GM23338 (cell line): ENCODE data around the gene GRIK4. TPM values are rescaled to one million over a fixed set of nuclear protein-coding genes. Genes with fewer than 3 reads are reported as not detected.

ENCODE experiments used
- ATAC-seq: fragments of 200-7000 bp; cut with Tn5 transposase; 3 replicates; pipeline ENCODE4 v1.9.1; 2020
- DNase-seq: peaks from one replicate; pipeline ENCODE4 v3.0.0-alpha.2; 2015; ENCODE audit warnings: low spot score
- H2AFZ ChIP-seq: fragments of 200-600 bp; sonication (generic); 2 replicates; pipeline ENCODE4 v1.8.0; 2016; ENCODE audit warnings: antibody characterized with exemption, mild to moderate bottlenecking, moderate library complexity
- H3F3A ChIP-seq: fragments of 200-600 bp; sonication (generic); replicated peaks from 2 replicates; pipeline ENCODE4 v1.8.0; 2017; ENCODE audit warnings: antibody characterized with exemption, mixed run types, low read depth
- H3K27ac ChIP-seq: fragments of 200-600 bp; sonication (generic); 2 replicates; pipeline ENCODE4 v1.6.1; 2016; ENCODE audit warnings: low read depth
- H3K27me3 ChIP-seq: fragments of 200-600 bp; sonication (generic); 2 replicates; pipeline ENCODE4 v1.8.0; 2016; ENCODE audit warnings: mild to moderate bottlenecking, mixed run types, moderate library complexity; ENCODE audit not compliant: insufficient read depth
- H3K36me3 ChIP-seq: fragments of 200-600 bp; sonication (generic); 2 replicates; pipeline ENCODE4 v1.8.0; 2016; ENCODE audit warnings: mild to moderate bottlenecking; ENCODE audit not compliant: insufficient read depth
- H3K4me1 ChIP-seq: fragments of 200-600 bp; sonication (generic); 2 replicates; pipeline ENCODE4 v1.8.0; 2016; ENCODE audit warnings: mild to moderate bottlenecking, moderate library complexity; ENCODE audit not compliant: insufficient read depth
- H3K4me2 ChIP-seq: fragments of 200-600 bp; sonication (generic); 2 replicates; pipeline ENCODE4 v1.7.1; 2017; ENCODE audit warnings: mixed run types
- H3K4me3 ChIP-seq: fragments of 200-600 bp; sonication (generic); 2 replicates; pipeline ENCODE4 v1.6.1; 2016; ENCODE audit warnings: mixed run types
- H3K79me2 ChIP-seq: fragments of 200-600 bp; sonication (generic); replicated peaks from 2 replicates; pipeline ENCODE4 v1.8.0; 2017; ENCODE audit warnings: mild to moderate bottlenecking; ENCODE audit not compliant: insufficient read depth
- H3K9me2 ChIP-seq: fragments of 200-600 bp; sonication (generic); 2 replicates; pipeline ENCODE4 v1.8.0; 2017; ENCODE audit not compliant: insufficient read depth
- H4K20me1 ChIP-seq: fragments of 200-600 bp; sonication (generic); replicated peaks from 2 replicates; pipeline ENCODE4 v1.8.0; 2017; ENCODE audit warnings: mild to moderate bottlenecking; ENCODE audit not compliant: insufficient read depth
- H3K27ac Mint-ChIP-seq: 2 replicates; pipeline ENCODE4 v1.8.0; 2020; ENCODE audit warnings: inconsistent platforms, mild to moderate bottlenecking, moderate library complexity, mixed read lengths
- H3K27me3 Mint-ChIP-seq: 3 replicates; pipeline ENCODE4 v1.8.0; 2022; ENCODE audit warnings: low read depth, mild to moderate bottlenecking, moderate library complexity, mixed read lengths, inconsistent platforms; ENCODE audit not compliant: insufficient read depth, poor library complexity
- H3K36me3 Mint-ChIP-seq: 3 replicates; pipeline ENCODE4 v1.8.0; 2021; ENCODE audit warnings: low read depth, mild to moderate bottlenecking, inconsistent platforms, moderate library complexity, mixed read lengths
- H3K4me1 Mint-ChIP-seq: 3 replicates; pipeline ENCODE4 v1.8.0; 2020; ENCODE audit warnings: mild to moderate bottlenecking, inconsistent platforms, mixed read lengths
- H3K4me3 Mint-ChIP-seq: 3 replicates; pipeline ENCODE4 v1.8.0; 2021; ENCODE audit warnings: moderate library complexity, mild to moderate bottlenecking, inconsistent platforms, mixed read lengths
- H3K9me3 Mint-ChIP-seq: 3 replicates; pipeline ENCODE4 v1.8.0; 2020; ENCODE audit warnings: moderate library complexity, mild to moderate bottlenecking, inconsistent platforms, mixed read lengths
- CREB1 ChIP-seq: fragments of 250-450 bp; sonication (Bioruptor Pico); IDR thresholded peaks from 2 replicates; pipeline ENCODE4 v1.5.0; 2020; ENCODE audit warnings: low read depth, mild to moderate bottlenecking, moderate library complexity
- ETS1 ChIP-seq: IDR thresholded peaks from 2 replicates; pipeline ENCODE4 v1.6.1; 2016; ENCODE audit warnings: antibody characterized with exemption
- EZH2 ChIP-seq: fragments of 200-600 bp; sonication (generic); IDR thresholded peaks from one replicate; pipeline ENCODE4 v1.8.0; 2017; ENCODE audit warnings: antibody characterized with exemption, mild to moderate bottlenecking, low read depth; ENCODE audit not compliant: unreplicated experiment
- EZH2phosphoT487 ChIP-seq: fragments of 200-600 bp; sonication (generic); IDR thresholded peaks from one replicate; pipeline ENCODE4 v1.8.1; 2018; ENCODE audit warnings: antibody characterized with exemption; ENCODE audit not compliant: unreplicated experiment
- JUNB ChIP-seq: IDR thresholded peaks from one replicate; pipeline ENCODE4 v1.6.1; 2016; ENCODE audit warnings: antibody characterized with exemption; ENCODE audit not compliant: unreplicated experiment
- NANOG ChIP-seq: IDR thresholded peaks from 2 replicates; pipeline ENCODE4 v1.6.1; 2016; ENCODE audit warnings: antibody characterized with exemption, borderline replicate concordance
- REST ChIP-seq: IDR thresholded peaks from one replicate; pipeline ENCODE4 v1.6.1; 2018; ENCODE audit warnings: antibody characterized with exemption; ENCODE audit not compliant: unreplicated experiment
- ZNF114 ChIP-seq: fragments of 250-450 bp; sonication (Bioruptor Pico); IDR thresholded peaks from 2 replicates; pipeline ENCODE4 v1.5.0; 2020; ENCODE audit warnings: mild to moderate bottlenecking, moderate library complexity
- ZNF331 ChIP-seq: fragments of 250-450 bp; sonication (Bioruptor Pico); IDR thresholded peaks from 2 replicates; pipeline ENCODE4 v1.5.0; 2020; ENCODE audit warnings: low read depth, mild to moderate bottlenecking, moderate library complexity
- ZNF462 ChIP-seq: fragments of 250-450 bp; sonication (Bioruptor Pico); IDR thresholded peaks from 2 replicates; pipeline ENCODE4 v1.5.0; 2020; ENCODE audit warnings: mild to moderate bottlenecking, moderate library complexity
- polyA plus RNA-seq: library from polyadenylated mRNA; unstranded; fragments of >200 nt; fragmentation: Nextera tagmentation; extraction: Ambion mirVana; gene quantifications from 2 replicates; pipeline ENCODE4 v1.2.1, GENCODE V29; 2016
- total RNA-seq: library from RNA; depleted of rRNA; stranded (reverse); fragments of >200 nt; shearing (Covaris generic); gene quantifications from 2 replicates; pipeline ENCODE4 v1.2.3, GENCODE V29; 2014

The GRIK4 gene
- total and polyA plus RNA-seq, 2 experiments from 2014 or later: 0.63 to 2.2 TPM

- TF ChIP-seq ZNF462: no peak
- TF ChIP-seq JUNB: no peak
- no peak for TF ChIP-seq REST
- TF ChIP-seq EZH2phosphoT487: no peak
- TF ChIP-seq ZNF331 (CRISPR knock-in tag): no peak
Observed at GRCh38 chr11:120959189-120959588, 447.6 kb downstream of the GRIK4 start (continued).

- Mint-ChIP-seq H3K36me3 (no peaks in the 10 kb centered on the region; the same call in 2 of the 3 replicates), H3K27me3 (peaks cover 2% of the 10 kb centered on the region), H3K4me3 (no peak overlapping the region), H3K9me3 (no peaks in the 10 kb centered on the region), H3K4me1 (no peaks in the 10 kb centered on the region), H3K27ac (no peak overlapping the region)
- Histone ChIP-seq H3K36me3 (no peaks in the 10 kb centered on the region), H3K4me1 (no peaks in the 10 kb centered on the region), H3F3A (no peaks in the 10 kb centered on the region), H3K9me2 (0 out of 2 replicates have a peak, but pooled peaks cover 4% of the 10 kb centered on the region), H3K4me3 (no peak overlapping the region), H3K27ac (no peak overlapping the region), H2AFZ (no peak overlapping the region), H3K27me3 (no peaks in the 10 kb centered on the region), H3K79me2 (no peaks in the 10 kb centered on the region), H3K4me2 (no peak overlapping the region), H4K20me1 (no peaks in the 10 kb centered on the region)
- no peak for ATAC-seq
- no peak for DNase-seq
- TF ChIP-seq REST (no peak), EZH2 (no peak), ZNF331 (CRISPR knock-in tag) (no peak), EZH2phosphoT487 (no peak), ZNF114 (CRISPR knock-in tag) (no peak), NANOG (no peak), CREB1 (CRISPR knock-in tag) (no peak), ETS1 (no peak)
Observed at GRCh38 chr11:120964857-120965256, 453.3 kb downstream of the GRIK4 start.
